ENCODE results near the gene NRCAM.

Gene NRCAM

GRCh38 chr7:108134486-108134885 is 321.8 kb downstream of the NRCAM start:
- Histone ChIP-seq H2AFZ (ENCODE audit: low read length) (no peak overlapping the region), H3F3A (ENCODE audit: insufficient read depth, low read length) (peaks cover 14% of the 10 kb centered on the region; the same call in 1 of the 2 replicates), H3K36me3 (replicated peaks; ENCODE audit: insufficient read depth, low read length) (no peaks in the 10 kb centered on the region), H4K20me1 (ENCODE audit: insufficient read depth, low read length) (peaks cover 10% of the 10 kb centered on the region; the same call in 1 of the 2 replicates), H3K27me3 (replicated peaks; ENCODE audit: insufficient read depth, low read length) (peaks cover 80% of the 10 kb centered on the region), H3K9me3 (replicated peaks; ENCODE audit: insufficient read depth, low read length) (no peaks in the 10 kb centered on the region), H3K27ac (ENCODE audit: low read length) (no peak overlapping the region), H3K9me2 (replicated peaks; ENCODE audit: insufficient read depth, low read length) (no peaks in the 10 kb centered on the region), H3K4me3 (ENCODE audit: low read length) (no peak overlapping the region), H3K4me2 (ENCODE audit: low read depth, low read length) (no peak overlapping the region), H3K4me1 (ENCODE audit: low read length) (peaks cover 15% of the 10 kb centered on the region), H3K79me2 (ENCODE audit: low read length) (no peaks in the 10 kb centered on the region), H3K9ac (ENCODE audit: low read length) (no peak overlapping the region)
- DNase-seq, result no peak
- TF ChIP-seq EZH2phosphoT487 (IDR thresholded peaks at IDR 0.05; ENCODE audit: low read length) (no peak), CTCF (IDR thresholded peaks at IDR 0.05; ENCODE audit: low read length) (no peak), EZH2 (optimal IDR thresholded peaks at IDR 0.05; ENCODE audit: low read depth, low read length) (no peak)

- no peak overlapping the region for H3K9ac ChIP-seq (ENCODE audit: low read length)
- H3K27ac ChIP-seq (ENCODE audit: low read length), result no peak overlapping the region
- H3K9me3 ChIP-seq (replicated peaks; ENCODE audit: insufficient read depth, low read length), result no peaks in the 10 kb centered on the region
- H4K20me1 ChIP-seq (ENCODE audit: insufficient read depth, low read length), result peaks cover 10% of the 10 kb centered on the region; the same call in 1 of the 2 replicates
- peaks cover 15% of the 10 kb centered on the region for H3K4me1 ChIP-seq (ENCODE audit: low read length)
- H3K36me3 ChIP-seq (replicated peaks; ENCODE audit: insufficient read depth, low read length), result no peaks in the 10 kb centered on the region
- no peak overlapping the region for H3K4me3 ChIP-seq (ENCODE audit: low read length)
- TF ChIP-seq EZH2 (optimal IDR thresholded peaks at IDR 0.05; ENCODE audit: low read depth, low read length), result no peak
- no peak for TF ChIP-seq CTCF (IDR thresholded peaks at IDR 0.05; ENCODE audit: low read length)
- no peak for TF ChIP-seq EZH2phosphoT487 (IDR thresholded peaks at IDR 0.05; ENCODE audit: low read length)
- H3K4me2 ChIP-seq (ENCODE audit: low read depth, low read length), result no peak overlapping the region
- H2AFZ ChIP-seq (ENCODE audit: low read length), result no peak overlapping the region
- H3F3A ChIP-seq (ENCODE audit: insufficient read depth, low read length), result peaks cover 14% of the 10 kb centered on the region; the same call in 1 of the 2 replicates
- DNase-seq, result no peak
- no peaks in the 10 kb centered on the region for H3K79me2 ChIP-seq (ENCODE audit: low read length)
- peaks cover 67% of the 10 kb centered on the region for H3K27me3 ChIP-seq (replicated peaks; ENCODE audit: insufficient read depth, low read length)
- H3K9me2 ChIP-seq (replicated peaks; ENCODE audit: insufficient read depth, low read length), result no peaks in the 10 kb centered on the region
Observed at GRCh38 chr7:108132551-108133265, 323.5 kb downstream of the NRCAM start.

GRCh38 chr7:108130261-108130660 is 326.0 kb downstream of the NRCAM start, which contains the start of gene LAMB4:
Gene LAMB4 (minus strand): TSS chr7:108130361. CDS start chr7:108123164, 7,197 bp downstream.
- Histone ChIP-seq H2AFZ (ENCODE audit: low read length) (no peak within 1 kb of the TSS), H3K9me3 (replicated peaks; ENCODE audit: insufficient read depth, low read length) (no peaks in the 10 kb centered on the region), H3F3A (ENCODE audit: insufficient read depth, low read length) (peaks cover 4% of the 10 kb centered on the region; the same call in 1 of the 2 replicates), H3K27me3 (replicated peaks; ENCODE audit: insufficient read depth, low read length) (peaks cover 50% of the 10 kb centered on the region), H3K9me2 (replicated peaks; ENCODE audit: insufficient read depth, low read length) (no peaks in the 10 kb centered on the region), H3K4me1 (ENCODE audit: low read length) (peaks cover 5% of the 10 kb centered on the region), H3K36me3 (replicated peaks; ENCODE audit: insufficient read depth, low read length) (no peaks in the 10 kb centered on the region), H3K27ac (ENCODE audit: low read length) (no peak within 1 kb of the TSS), H3K4me3 (ENCODE audit: low read length) (no peak within 1 kb of the TSS), H3K79me2 (ENCODE audit: low read length) (no peaks in the 10 kb centered on the region), H3K9ac (ENCODE audit: low read length) (no peak within 1 kb of the TSS), H4K20me1 (ENCODE audit: insufficient read depth, low read length) (0 out of 2 replicates have a peak, but pooled peaks cover 4% of the 10 kb centered on the region), H3K4me2 (ENCODE audit: low read depth, low read length) (no peak within 1 kb of the TSS)
- no peak for DNase-seq
- TF ChIP-seq EZH2phosphoT487 (IDR thresholded peaks at IDR 0.05; ENCODE audit: low read length) (no peak), EZH2 (optimal IDR thresholded peaks at IDR 0.05; ENCODE audit: low read depth, low read length) (no peak), CTCF (IDR thresholded peaks at IDR 0.05; ENCODE audit: low read length) (no peak)

Data from MM.1S (cell line).